HEK293 (cell line): ENCODE data around the gene DYNLRB1.

Source experiments
- CTCF ChIP-seq: fragments of 450-650 bp; formaldehyde crosslinking; IDR thresholded peaks from 2 replicates; pipeline ENCODE4 v1.5.1; 2016; ENCODE audit warnings: missing biosample characterization, missing genetic modification characterization
- MYNN ChIP-seq: fragments of 450-650 bp; formaldehyde crosslinking; IDR thresholded peaks from 2 replicates; pipeline ENCODE4 v1.5.1; 2016; ENCODE audit warnings: missing biosample characterization, missing genetic modification characterization, borderline replicate concordance
- SP7 ChIP-seq: fragments of 450-650 bp; formaldehyde crosslinking; IDR thresholded peaks from 2 replicates; pipeline ENCODE4 v1.5.1; 2016; ENCODE audit warnings: missing biosample characterization, missing genetic modification characterization
- ZBTB20 ChIP-seq: fragments of 450-650 bp; formaldehyde crosslinking; IDR thresholded peaks from 2 replicates; pipeline ENCODE4 v1.5.1; 2016; ENCODE audit warnings: missing biosample characterization, missing genetic modification characterization
- ZNF10 ChIP-seq: fragments of 450-650 bp; formaldehyde crosslinking; IDR thresholded peaks from 2 replicates; pipeline ENCODE4 v1.5.1; 2017; ENCODE audit warnings: missing biosample characterization, missing genetic modification characterization
- ZNF501 ChIP-seq: fragments of 450-650 bp; formaldehyde crosslinking; IDR thresholded peaks from 2 replicates; pipeline ENCODE4 v1.5.1; 2016; ENCODE audit warnings: missing biosample characterization, missing genetic modification characterization
- ZNF629 ChIP-seq: fragments of 450-650 bp; formaldehyde crosslinking; IDR thresholded peaks from 2 replicates; pipeline ENCODE4 v1.5.1; 2017; ENCODE audit warnings: missing biosample characterization, missing genetic modification characterization
- ZNF830 ChIP-seq: fragments of 450-650 bp; IDR thresholded peaks from 2 replicates; pipeline ENCODE4 v1.5.0; 2018; ENCODE audit warnings: missing biosample characterization, missing genetic modification characterization, low read depth, mild to moderate bottlenecking, moderate library complexity

- TF ChIP-seq ZNF629 (tag by site-specific recombination) (no peak), CTCF (tag by site-specific recombination) (no peak), SP7 (tag by site-specific recombination) (no peak), ZNF501 (tag by site-specific recombination) (no peak), ZBTB20 (tag by site-specific recombination) (no peak), ZNF830 (tag by site-specific recombination) (no peak), MYNN (tag by site-specific recombination) (no peak), ZNF10 (no peak)
Measured at GRCh38 chr20:34532320-34532719, 16.1 kb downstream of the DYNLRB1 start.
